Endothelial cell of umbilical vein (primary cell): ENCODE data around the gene CFTR. TPM values are rescaled to one million over a fixed set of nuclear protein-coding genes. Genes with fewer than 3 reads are reported as not detected.

Experiments used
- BruUV-seq: library from RNA; stranded (reverse); fragments of 400-500 nt; replicated peaks from 2 replicates; lab custom pipeline; 2021; lab: Mats Ljungman, UMichigan
- CTCF ChIA-PET: fragments of 300-600, 350-600 bp; sonication (Branson Sonifier 250); formaldehyde crosslinking; loops from one replicate; lab custom pipeline; 2021; ENCODE audit warnings: antibody characterized with exemption, inconsistent platforms; lab: Charles Lee
- POLR2A ChIA-PET: fragments of 300-600, 350-600 bp; sonication (Branson Sonifier 250); formaldehyde crosslinking; loops from one replicate; lab custom pipeline; 2021; ENCODE audit warnings: antibody characterized with exemption, inconsistent platforms; lab: Charles Lee
- DNase-seq: peaks from one replicate; pipeline ENCODE4 v3.0.0-alpha.2; 2011; ENCODE audit warnings: low read depth, low spot score
- FAIRE-seq: peaks from 2 replicates; lab custom pipeline; 2011; peaks lifted over from hg19 to GRCh38; lab: Jason Lieb, UNC
- H2AFZ ChIP-seq: 2 replicates; pipeline ENCODE4 v1.6.0; 2012; ENCODE audit warnings: low read depth, low read length, control low read depth, inconsistent platforms
- H3K27ac ChIP-seq: 2 replicates; pipeline ENCODE4 v1.5.1; 2011; ENCODE audit warnings: low read depth, mild to moderate bottlenecking, control low read depth, low read length, moderate library complexity; ENCODE audit not compliant: insufficient read depth
- H3K27me3 ChIP-seq, 2 experiments: 2 replicates each; pipeline versions ENCODE4 v1.6.0 to v1.6.1; 2011; ENCODE audit warnings: low read length in 2 of 2, mixed read lengths in 1 of 2; ENCODE audit not compliant: control insufficient read depth in 2 of 2, insufficient read depth in 2 of 2
- H3K36me3 ChIP-seq, 2 experiments: 2 replicates in 1 of 2; 3 replicates in 1 of 2; pipeline ENCODE4 v1.5.1; 2011; ENCODE audit warnings: low read length in 2 of 2, mild to moderate bottlenecking in 1 of 2, moderate library complexity in 1 of 2; ENCODE audit not compliant: control insufficient read depth in 2 of 2, insufficient read depth in 2 of 2; ENCODE audit errors: extremely low read depth in 1 of 2
- H3K4me1 ChIP-seq: 3 replicates; pipeline ENCODE4 v1.5.1; 2011; ENCODE audit warnings: mild to moderate bottlenecking, low read length; ENCODE audit not compliant: control insufficient read depth, insufficient read depth; ENCODE audit errors: extremely low read depth
- H3K4me2 ChIP-seq: 2 replicates; pipeline ENCODE4 v1.6.1; 2011; ENCODE audit warnings: low read length, control low read depth, mixed read lengths; ENCODE audit not compliant: insufficient read depth
- H3K4me3 ChIP-seq, 3 experiments: fragments of 200-600 bp in 1 of 3; sonication (generic), shearing (Covaris generic) in 1 of 3; replicated peaks in 1 of 3; 2 replicates each; pipeline ENCODE4 v1.5.1; 2011 to 2016; ENCODE audit warnings: control low read depth in 3 of 3, low read length in 3 of 3, mild to moderate bottlenecking in 2 of 3, inconsistent platforms in 1 of 3, low read depth in 1 of 3, moderate library complexity in 1 of 3; ENCODE audit not compliant: insufficient read depth in 1 of 3
- H3K79me2 ChIP-seq: 2 replicates; pipeline ENCODE4 v1.6.0; 2012; ENCODE audit warnings: low read length, inconsistent platforms; ENCODE audit not compliant: control insufficient read depth, insufficient read depth
- H3K9ac ChIP-seq: replicated peaks from 2 replicates; pipeline ENCODE3; 2011; ENCODE audit warnings: low read length, control low read depth; ENCODE audit not compliant: insufficient read depth; ENCODE audit errors: extremely low read depth
- H3K9me1 ChIP-seq: replicated peaks from 3 replicates; pipeline ENCODE4 v1.6.0; 2011; ENCODE audit warnings: mild to moderate bottlenecking, low read length; ENCODE audit not compliant: control insufficient read depth, insufficient read depth; ENCODE audit errors: extremely low read depth
- H3K9me3 ChIP-seq: replicated peaks from 2 replicates; pipeline ENCODE4 v1.5.1; 2012; ENCODE audit warnings: low read length, inconsistent platforms; ENCODE audit not compliant: control insufficient read depth, insufficient read depth
- H4K20me1 ChIP-seq: replicated peaks from 2 replicates; pipeline ENCODE3; 2011; ENCODE audit warnings: mild to moderate bottlenecking, low read length; ENCODE audit not compliant: control insufficient read depth, insufficient read depth; ENCODE audit errors: extremely low read depth
- CTCF ChIP-seq, 2 donors: IDR thresholded peaks; 1 replicate in 1 of 2; 2 replicates in 1 of 2; pipeline ENCODE4 v1.5.1; 2011; ENCODE audit warnings: low read length in 2 of 2, mild to moderate bottlenecking in 2 of 2, moderate library complexity in 2 of 2, control low read depth in 1 of 2, inconsistent platforms in 1 of 2, low read depth in 1 of 2; ENCODE audit not compliant: insufficient read depth in 1 of 2; ENCODE audit errors: extremely low read depth in 1 of 2
- EZH2 ChIP-seq: IDR thresholded peaks from 2 replicates; pipeline ENCODE4 v1.6.1; 2012; ENCODE audit warnings: borderline replicate concordance, low read depth, mild to moderate bottlenecking, moderate library complexity, low read length, inconsistent platforms; ENCODE audit not compliant: severe bottlenecking
- FOS ChIP-seq: IDR thresholded peaks from 2 replicates; pipeline ENCODE4 v1.6.1; 2011; ENCODE audit warnings: mild to moderate bottlenecking, low read length, moderate library complexity, borderline replicate concordance; ENCODE audit not compliant: insufficient read depth
- GATA2 ChIP-seq: IDR thresholded peaks from 2 replicates; pipeline ENCODE4 v1.7.0; 2011; ENCODE audit warnings: low read depth, mild to moderate bottlenecking, moderate library complexity, mixed read lengths, low read length; ENCODE audit not compliant: insufficient read length, insufficient read depth
- JUN ChIP-seq: IDR thresholded peaks from 2 replicates; pipeline ENCODE4 v1.6.1; 2011; ENCODE audit warnings: borderline replicate concordance, low read depth; ENCODE audit not compliant: insufficient read length, insufficient read depth
- MYC ChIP-seq: IDR thresholded peaks from one replicate; pipeline ENCODE4 v1.6.1; 2011; ENCODE audit warnings: mild to moderate bottlenecking, low read depth, low read length
- POLR2A ChIP-seq: IDR thresholded peaks from 2 replicates; pipeline ENCODE4 v1.6.1; 2012; ENCODE audit warnings: low read depth, mild to moderate bottlenecking, control low read depth, low read length
- POLR2AphosphoS5 ChIP-seq: IDR thresholded peaks from 2 replicates; pipeline ENCODE4 v1.6.1; 2012; ENCODE audit warnings: low read depth, mild to moderate bottlenecking, control low read depth, low read length, moderate library complexity; ENCODE audit not compliant: insufficient read depth
- dilution Hi-C: fragments of 300-500 bp; cut with MboI; formaldehyde crosslinking; loops from one replicate; pipeline ENCODE4 v1.15.0; 2019; ENCODE audit warnings: low sequenced_read_pairs; ENCODE audit not compliant: extremely low pct_ligation_motif_present
- intact Hi-C: fragments of 100-400 bp; cut with micrococcal nuclease; formaldehyde crosslinking; loops from one replicate; pipeline ENCODE4 v1.10.0; 2022
- polyA plus RNA-seq, 4 experiments: library from polyadenylated mRNA; depleted of rRNA in 3 of 4; stranded (reverse) in 3 of 4; unstranded in 1 of 4; fragments of >200 nt; gene quantifications; 2 replicates each; pipeline versions ENCODE4 v1.2.1 to v1.2.3, GENCODE V29; 2011 to 2012; ENCODE audit warnings: missing spikeins in 1 of 4
- total RNA-seq: library from RNA; stranded (reverse); gene quantifications from 2 replicates; pipeline ENCODE4 v1.2.3, GENCODE V29; 2021
- TF ChIP-seq, protein P1 (sequence below): IDR thresholded peaks from 2 replicates; pipeline ENCODE4 v1.6.1; 2011; ENCODE audit not compliant: insufficient read depth, insufficient read length

Gene CFTR
- total and polyA plus RNA-seq, 2 donors (not counting 3 experiments of a cell fraction or from before 2014, with no cell fraction given): 0.03 TPM; not detected in 1

- Histone ChIP-seq H3K27me3 (no peaks in the 10 kb centered on the region), H3K9me3 (no peaks in the 10 kb centered on the region), H4K20me1 (no peaks in the 10 kb centered on the region), H3K4me1 (no peaks in the 10 kb centered on the region), H2AFZ (no peak overlapping the region), H3K79me2 (no peaks in the 10 kb centered on the region), H3K4me2 (no peak overlapping the region), H3K4me3 (no peak overlapping the region), H3K9ac (no peak overlapping the region), H3K9me1 (no peaks in the 10 kb centered on the region), H3K36me3 (no peaks in the 10 kb centered on the region), H3K27ac (no peak overlapping the region)
- TF ChIP-seq, protein P1, sequence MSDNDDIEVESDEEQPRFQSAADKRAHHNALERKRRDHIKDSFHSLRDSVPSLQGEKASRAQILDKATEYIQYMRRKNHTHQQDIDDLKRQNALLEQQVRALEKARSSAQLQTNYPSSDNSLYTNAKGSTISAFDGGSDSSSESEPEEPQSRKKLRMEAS: no peak
- TF ChIP-seq CTCF (IDR thresholded peaks at IDR 0.05; ENCODE audit: extremely low read depth in 1 of 2, insufficient read depth in 1 of 2, low read depth in 1 of 2, low read length in 2 of 2) (no peak), EZH2 (no peak), MYC (no peak), FOS (no peak), JUN (no peak), GATA2 (no peak), POLR2A (no peak), POLR2AphosphoS5 (no peak)
- intact Hi-C loops: no loop called here
- BruUV-seq: no TSS peak
- FAIRE-seq: no peak
- dilution Hi-C loops: no loop called here
- no peak for DNase-seq
- ChIA-PET CTCF (interaction anchor here (2.2 kb wide), 1 partner anchor 9 kb away, joined by 5 read pairs; no protein-coding TSS in a partner anchor), POLR2A (no interaction called here)
These were observed 141.3 kb downstream of the CFTR start for GRCh38 chr7:117621075-117621618.
